ENCODE data around the gene PLEKHH1. TPM values are rescaled to one million over a fixed set of nuclear protein-coding genes. Genes with fewer than 3 reads are reported as not detected.

PLEKHH1 gene
- total and polyA plus RNA-seq, 4 donors, result 0.46 to 2.4 (median 0.89) TPM

DNA sequence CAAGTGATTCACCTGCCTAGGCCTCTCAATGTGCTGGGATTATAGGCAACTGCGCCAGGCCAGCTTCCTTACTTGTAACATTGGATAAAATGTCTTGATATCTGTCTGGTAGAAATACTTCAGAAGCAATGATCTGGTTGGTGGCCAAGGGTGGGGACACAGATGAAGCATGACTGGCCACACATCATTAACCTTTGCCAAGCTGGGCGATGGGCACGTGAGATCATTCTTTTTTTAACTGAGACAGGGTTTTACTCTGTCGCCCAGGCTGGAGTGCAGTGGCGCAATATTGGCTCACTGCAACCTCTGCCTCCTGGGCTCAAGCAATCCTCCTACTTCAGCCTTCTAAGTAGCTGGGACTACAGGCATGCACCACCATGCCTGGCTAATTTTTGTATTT lies 31.1 kb downstream of the PLEKHH1 start:
- TF ChIP-seq, protein P1, sequence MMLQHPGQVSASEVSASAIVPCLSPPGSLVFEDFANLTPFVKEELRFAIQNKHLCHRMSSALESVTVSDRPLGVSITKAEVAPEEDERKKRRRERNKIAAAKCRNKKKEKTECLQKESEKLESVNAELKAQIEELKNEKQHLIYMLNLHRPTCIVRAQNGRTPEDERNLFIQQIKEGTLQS (IDR thresholded peaks at IDR 0.05), result no peak
- no peaks in the 10 kb centered on the region for H3K27me3 ChIP-seq (ENCODE audit: control insufficient read depth in 4 of 4, insufficient read depth in 4 of 4, low read length in 3 of 4)
- H3K36me3 ChIP-seq (ENCODE audit: control insufficient read depth in 4 of 4, insufficient read depth in 3 of 4, low read depth in 1 of 4, low read length in 3 of 4), result no peaks in the 10 kb centered on the region
- H3K4me1 ChIP-seq (ENCODE audit: control insufficient read depth in 4 of 4, insufficient read depth in 4 of 4, low read length in 3 of 4), result no peaks in the 10 kb centered on the region
- H3K9ac ChIP-seq (ENCODE audit: low read depth in 1 of 2, low read length in 2 of 2), result no peak overlapping the region
- H3K4me3 ChIP-seq (ENCODE audit: low read depth in 1 of 3, low read length in 3 of 3), result no peak overlapping the region
- no peak for DNase-seq (ENCODE audit: low spot score)
- no peaks in the 10 kb centered on the region for H3K9me3 ChIP-seq (ENCODE audit: control insufficient read depth in 4 of 4, low read length in 3 of 4)
- H3K27ac ChIP-seq (ENCODE audit: low read depth in 1 of 2, low read length in 2 of 2), result no peak overlapping the region
- WGBS, result 91% methylated on average over 5 of the region's 5 CpGs

DNA sequence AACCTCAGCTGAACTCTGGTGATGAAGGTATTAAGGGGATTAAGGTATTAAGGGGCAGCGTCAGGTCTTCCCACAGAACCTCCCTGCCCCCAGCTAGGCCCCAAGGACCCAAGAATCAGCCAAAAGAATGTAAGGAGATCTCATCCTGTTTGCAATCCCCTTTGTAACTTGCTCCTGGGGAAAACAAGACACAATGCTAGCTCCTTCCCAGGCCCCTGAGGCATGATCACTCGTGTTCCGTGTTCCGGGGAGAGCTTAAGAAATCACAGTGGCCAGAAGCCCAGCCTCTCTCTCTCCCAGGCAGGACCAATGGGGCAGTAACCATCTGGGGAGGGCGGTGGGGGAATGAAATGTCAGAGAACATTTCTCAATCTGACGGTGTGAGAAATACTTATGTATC lies 33.8 kb downstream of the PLEKHH1 start:
- WGBS, result 92% methylated on average over 6 of the region's 6 CpGs
- Histone ChIP-seq H3K36me3 (ENCODE audit: control insufficient read depth in 4 of 4, insufficient read depth in 3 of 4, low read depth in 1 of 4, low read length in 3 of 4) (no peaks in the 10 kb centered on the region), H3K4me3 (ENCODE audit: low read depth in 1 of 3, low read length in 3 of 3) (no peak overlapping the region), H3K9ac (ENCODE audit: low read depth in 1 of 2, low read length in 2 of 2) (no peak overlapping the region), H3K9me3 (ENCODE audit: control insufficient read depth in 4 of 4, low read length in 3 of 4) (no peaks in the 10 kb centered on the region), H3K27me3 (ENCODE audit: control insufficient read depth in 4 of 4, insufficient read depth in 4 of 4, low read length in 3 of 4) (no peaks in the 10 kb centered on the region), H3K4me1 (ENCODE audit: control insufficient read depth in 4 of 4, insufficient read depth in 4 of 4, low read length in 3 of 4) (no peaks in the 10 kb centered on the region), H3K27ac (ENCODE audit: low read depth in 1 of 2, low read length in 2 of 2) (no peak overlapping the region)
- no peak for DNase-seq (ENCODE audit: low spot score)
- TF ChIP-seq, protein P2, sequence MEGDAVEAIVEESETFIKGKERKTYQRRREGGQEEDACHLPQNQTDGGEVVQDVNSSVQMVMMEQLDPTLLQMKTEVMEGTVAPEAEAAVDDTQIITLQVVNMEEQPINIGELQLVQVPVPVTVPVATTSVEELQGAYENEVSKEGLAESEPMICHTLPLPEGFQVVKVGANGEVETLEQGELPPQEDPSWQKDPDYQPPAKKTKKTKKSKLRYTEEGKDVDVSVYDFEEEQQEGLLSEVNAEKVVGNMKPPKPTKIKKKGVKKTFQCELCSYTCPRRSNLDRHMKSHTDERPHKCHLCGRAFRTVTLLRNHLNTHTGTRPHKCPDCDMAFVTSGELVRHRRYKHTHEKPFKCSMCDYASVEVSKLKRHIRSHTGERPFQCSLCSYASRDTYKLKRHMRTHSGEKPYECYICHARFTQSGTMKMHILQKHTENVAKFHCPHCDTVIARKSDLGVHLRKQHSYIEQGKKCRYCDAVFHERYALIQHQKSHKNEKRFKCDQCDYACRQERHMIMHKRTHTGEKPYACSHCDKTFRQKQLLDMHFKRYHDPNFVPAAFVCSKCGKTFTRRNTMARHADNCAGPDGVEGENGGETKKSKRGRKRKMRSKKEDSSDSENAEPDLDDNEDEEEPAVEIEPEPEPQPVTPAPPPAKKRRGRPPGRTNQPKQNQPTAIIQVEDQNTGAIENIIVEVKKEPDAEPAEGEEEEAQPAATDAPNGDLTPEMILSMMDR (IDR thresholded peaks at IDR 0.05; ENCODE audit: low read depth, low read length, missing input control), result no peak
- no peak for TF ChIP-seq FOXA1 (IDR thresholded peaks at IDR 0.05)
- TF ChIP-seq RAD21 (IDR thresholded peaks at IDR 0.05), result no peak
- TF ChIP-seq, protein P3, sequence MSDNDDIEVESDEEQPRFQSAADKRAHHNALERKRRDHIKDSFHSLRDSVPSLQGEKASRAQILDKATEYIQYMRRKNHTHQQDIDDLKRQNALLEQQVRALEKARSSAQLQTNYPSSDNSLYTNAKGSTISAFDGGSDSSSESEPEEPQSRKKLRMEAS (IDR thresholded peaks at IDR 0.05), result no peak
- TF ChIP-seq FOXA2 (IDR thresholded peaks at IDR 0.05), result no peak
- TF ChIP-seq YY1 (IDR thresholded peaks at IDR 0.05), result no peak
- TF ChIP-seq HNF4A (conservative IDR thresholded peaks at IDR 0.05), result no peak
- no peak for TF ChIP-seq TAF1 (conservative IDR thresholded peaks at IDR 0.05)
- TF ChIP-seq, protein P4, sequence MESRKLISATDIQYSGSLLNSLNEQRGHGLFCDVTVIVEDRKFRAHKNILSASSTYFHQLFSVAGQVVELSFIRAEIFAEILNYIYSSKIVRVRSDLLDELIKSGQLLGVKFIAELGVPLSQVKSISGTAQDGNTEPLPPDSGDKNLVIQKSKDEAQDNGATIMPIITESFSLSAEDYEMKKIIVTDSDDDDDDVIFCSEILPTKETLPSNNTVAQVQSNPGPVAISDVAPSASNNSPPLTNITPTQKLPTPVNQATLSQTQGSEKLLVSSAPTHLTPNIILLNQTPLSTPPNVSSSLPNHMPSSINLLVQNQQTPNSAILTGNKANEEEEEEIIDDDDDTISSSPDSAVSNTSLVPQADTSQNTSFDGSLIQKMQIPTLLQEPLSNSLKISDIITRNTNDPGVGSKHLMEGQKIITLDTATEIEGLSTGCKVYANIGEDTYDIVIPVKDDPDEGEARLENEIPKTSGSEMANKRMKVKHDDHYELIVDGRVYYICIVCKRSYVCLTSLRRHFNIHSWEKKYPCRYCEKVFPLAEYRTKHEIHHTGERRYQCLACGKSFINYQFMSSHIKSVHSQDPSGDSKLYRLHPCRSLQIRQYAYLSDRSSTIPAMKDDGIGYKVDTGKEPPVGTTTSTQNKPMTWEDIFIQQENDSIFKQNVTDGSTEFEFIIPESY (IDR thresholded peaks at IDR 0.05), result no peak
- TF ChIP-seq JUND (IDR thresholded peaks at IDR 0.05), result no peak
- TF ChIP-seq SP1 (IDR thresholded peaks at IDR 0.05), result no peak
- no peak for TF ChIP-seq RXRA (IDR thresholded peaks at IDR 0.05)
- no peak for TF ChIP-seq NR2F2 (IDR thresholded peaks at IDR 0.05)
- TF ChIP-seq, protein P1 (IDR thresholded peaks at IDR 0.05), result no peak
- TF ChIP-seq EGR1 (IDR thresholded peaks at IDR 0.05; ENCODE audit: low read depth in 2 of 2), result no peak
- TF ChIP-seq GABPA (IDR thresholded peaks at IDR 0.05 in 1 of 2, conservative IDR thresholded peaks at IDR 0.05 in 1 of 2), result no peak

All from liver (tissue), 9 donors.